ENCODE results near the gene CDKAL1.

Gene CDKAL1

GRCh38 chr6:20684474-20684873, 150.2 kb downstream of the CDKAL1 start:
- no peak for DNase-seq

- DNase-seq: no peak
Measured at GRCh38 chr6:20686142-20686541, 151.9 kb downstream of the CDKAL1 start.

- no peak for DNase-seq
Measured at GRCh38 chr6:20687494-20687893, 153.2 kb downstream of the CDKAL1 start.

GRCh38 chr6:20688710-20689500, 154.6 kb downstream of the CDKAL1 start:
- DNase-seq: no peak

GRCh38 chr6:20691185-20691584, 156.9 kb downstream of the CDKAL1 start:
- no peak for DNase-seq

GRCh38 chr6:20692023-20692422, 157.8 kb downstream of the CDKAL1 start:
- DNase-seq: no peak

GRCh38 chr6:20693466-20694063, 159.3 kb downstream of the CDKAL1 start:
- no peak for DNase-seq

- no peak for DNase-seq
Measured at GRCh38 chr6:20696676-20697075, 162.4 kb downstream of the CDKAL1 start.

- DNase-seq: no peak
Measured at GRCh38 chr6:20698675-20699074, 164.4 kb downstream of the CDKAL1 start.

GRCh38 chr6:20699402-20699801, 165.1 kb downstream of the CDKAL1 start:
- no peak for DNase-seq

- no peak for DNase-seq
Measured at GRCh38 chr6:20700375-20700774, 166.1 kb downstream of the CDKAL1 start.

GRCh38 chr6:20702366-20702765, 168.1 kb downstream of the CDKAL1 start:
- DNase-seq: no peak

GRCh38 chr6:20703049-20703448, 168.8 kb downstream of the CDKAL1 start:
- no peak for DNase-seq

GRCh38 chr6:20704325-20705025, 170.2 kb downstream of the CDKAL1 start:
- no peak for DNase-seq

- no peak for DNase-seq
Measured at GRCh38 chr6:20705741-20706140, 171.5 kb downstream of the CDKAL1 start.

- DNase-seq: no peak
Measured at GRCh38 chr6:20706238-20706938, 172.1 kb downstream of the CDKAL1 start.

- DNase-seq: no peak
Measured at GRCh38 chr6:20706939-20707485, 172.8 kb downstream of the CDKAL1 start.

- DNase-seq: no peak
Measured at GRCh38 chr6:20707870-20708269, 173.6 kb downstream of the CDKAL1 start.

- DNase-seq: no peak
Measured at GRCh38 chr6:20708367-20709124, 174.3 kb downstream of the CDKAL1 start.

- DNase-seq: no peak
Measured at GRCh38 chr6:20709451-20709850, 175.2 kb downstream of the CDKAL1 start.

- DNase-seq: no peak
Measured at GRCh38 chr6:20710341-20710740, 176.1 kb downstream of the CDKAL1 start.

- no peak for DNase-seq
Measured at GRCh38 chr6:20711518-20711917, 177.3 kb downstream of the CDKAL1 start.
